NCI-H510A treated with DMSO at 0.1 percent for 48 hours (cell line): ENCODE data around the gene RTL5.
"Not testable (repeated sequence)": the region's sequence is repeated elsewhere in the genome, so short reads cannot be mapped to it uniquely, and the experiment has no call there.

Experiments used
- DNase-seq: peaks from one replicate; lab custom pipeline; 2025; lab: John Stamatoyannopoulos, UW

Gene RTL5

DNA sequence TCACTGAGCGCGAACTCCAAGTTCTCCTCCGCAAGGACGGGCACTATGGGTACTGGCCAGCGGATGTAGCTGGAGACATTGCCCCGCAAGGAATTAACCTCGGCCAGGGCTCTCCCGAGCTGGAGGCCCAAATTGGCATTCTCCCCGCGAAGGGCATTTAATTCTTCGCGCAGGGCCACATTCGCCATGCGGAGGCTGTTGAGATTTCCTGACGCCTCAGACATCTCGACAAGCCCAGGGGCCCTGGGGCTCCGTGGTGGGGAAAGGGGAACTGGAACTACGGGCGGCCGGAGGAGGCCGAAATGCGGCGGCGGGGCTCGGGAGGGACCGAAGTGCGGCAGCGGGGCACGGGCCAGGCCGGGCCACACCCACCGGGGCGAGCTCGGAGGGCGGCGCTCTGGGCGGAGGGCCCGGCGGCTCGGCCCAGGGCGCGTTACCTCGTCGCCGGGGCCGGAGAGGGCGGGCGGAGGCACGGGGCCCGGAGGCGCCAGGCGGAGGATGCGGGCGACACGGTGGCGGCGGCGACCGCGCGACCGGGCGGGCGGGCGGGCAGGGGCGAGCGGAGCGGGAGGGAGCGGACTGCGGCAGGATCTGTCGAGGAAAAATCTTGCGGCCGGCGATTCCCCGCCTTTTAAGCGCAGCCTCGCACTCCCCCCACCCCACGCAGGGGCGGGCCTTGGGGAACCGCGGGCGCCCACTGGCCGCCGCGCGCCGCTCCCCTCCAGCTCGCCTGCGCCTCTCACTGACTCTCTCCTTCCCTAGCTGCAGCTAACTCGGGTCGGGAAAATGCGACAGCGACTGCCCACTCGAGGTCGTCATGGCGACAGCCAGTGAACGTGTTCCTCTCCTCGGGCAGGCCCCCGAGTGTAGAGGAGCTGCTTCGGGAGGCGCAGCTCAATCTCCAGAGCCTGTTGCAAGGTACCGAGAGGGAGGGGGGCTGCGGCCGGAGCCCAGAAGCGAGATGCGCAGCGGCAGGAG, at the start of gene RTL5:
Gene RTL5 (minus strand): TSS at position 599 of the 978 bp plus-strand sequence.
- peak; percentile 80 for DNase-seq

DNA sequence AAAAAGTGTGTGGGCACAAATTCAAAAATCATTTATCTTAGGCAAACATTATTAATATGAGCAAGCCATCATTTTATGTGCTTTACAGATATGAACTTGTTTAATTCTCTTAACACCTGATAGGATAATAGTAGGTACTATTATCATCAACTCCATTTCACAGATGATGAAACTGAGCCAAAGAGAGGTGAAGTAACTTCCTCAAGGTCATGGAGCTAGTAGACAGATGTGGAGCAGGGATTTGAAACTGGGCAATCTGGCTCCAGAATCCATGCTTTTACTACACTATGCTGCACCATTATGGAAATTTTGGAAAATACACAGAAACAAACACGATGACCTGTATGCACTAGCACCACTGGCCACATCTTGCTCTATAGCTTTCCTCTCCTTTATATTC, 48.8 kb upstream of the RTL5 start:
- DNase-seq: no peak

DNA sequence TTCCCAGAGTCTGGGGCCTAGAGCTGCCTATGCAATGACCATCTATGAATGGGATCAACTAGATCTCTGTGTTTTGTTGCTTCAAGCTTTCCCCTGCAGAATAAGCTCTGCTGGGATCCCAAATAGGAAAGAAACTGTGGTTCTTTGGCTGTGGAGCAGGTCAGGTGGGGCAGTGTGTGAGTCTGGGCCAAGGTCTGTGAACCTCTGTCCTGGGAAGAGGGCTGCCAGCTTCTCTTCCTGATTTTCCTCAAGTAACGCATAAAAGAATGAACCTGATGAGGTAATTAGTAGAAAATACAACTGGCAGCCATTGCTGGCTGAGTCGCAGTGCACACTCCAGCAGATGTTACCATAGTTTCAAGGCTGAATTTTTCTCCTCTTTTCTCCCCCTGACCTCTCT, 45.3 kb upstream of the RTL5 start:
- no peak for DNase-seq

DNA sequence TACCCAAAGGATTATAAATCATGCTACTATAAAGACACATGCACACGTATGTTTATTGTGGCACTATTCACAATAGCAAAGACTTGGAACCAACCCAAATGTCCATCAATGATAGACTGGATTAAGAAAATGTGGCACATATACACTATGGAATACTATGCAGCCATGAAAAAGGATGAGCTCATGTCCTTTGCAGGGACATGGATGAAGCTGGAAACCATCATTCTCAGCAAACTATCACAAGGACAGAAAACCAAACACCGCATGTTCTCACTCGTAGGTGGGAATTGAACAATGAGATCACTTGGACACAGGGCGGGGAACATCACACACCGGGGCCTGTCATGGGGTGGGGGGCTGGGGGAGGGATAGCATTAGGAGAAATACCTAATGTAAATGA, 44.6 kb upstream of the RTL5 start:
- not testable (repeated sequence) for DNase-seq

DNA sequence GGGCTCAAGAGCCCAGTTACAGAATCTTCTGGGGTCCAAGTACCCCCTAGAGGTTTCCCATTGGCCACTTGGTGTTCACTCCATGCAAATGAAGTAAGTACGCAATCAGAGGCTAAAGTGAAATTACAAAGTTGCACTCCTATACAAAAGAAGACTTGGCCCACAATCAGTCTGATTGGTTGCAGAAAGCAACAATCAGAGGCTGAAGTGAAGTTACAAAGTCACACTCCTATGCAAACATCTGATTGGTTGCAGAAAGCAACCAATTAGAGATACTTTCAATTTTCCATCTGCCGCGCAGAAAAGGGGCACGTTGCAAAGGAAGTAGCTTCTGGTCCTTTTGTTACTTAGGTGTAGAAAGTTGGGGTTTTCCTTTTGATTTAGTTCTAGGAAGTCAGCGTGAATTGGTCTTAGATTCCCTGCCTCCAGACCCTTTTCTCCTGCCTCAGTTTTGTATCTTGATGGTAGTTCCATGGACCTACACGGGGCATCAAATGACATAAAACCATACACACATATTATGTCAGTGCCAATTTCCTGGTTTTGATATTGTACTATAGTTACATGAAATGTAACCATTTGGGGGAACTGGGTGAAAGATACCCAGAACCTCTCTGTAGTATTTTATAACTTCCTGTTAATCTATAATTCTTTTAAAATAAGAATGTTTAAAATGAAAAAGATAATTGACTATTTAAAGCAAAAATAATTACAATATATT, 37.5 kb upstream of the RTL5 start:
- DNase-seq: no peak

DNA sequence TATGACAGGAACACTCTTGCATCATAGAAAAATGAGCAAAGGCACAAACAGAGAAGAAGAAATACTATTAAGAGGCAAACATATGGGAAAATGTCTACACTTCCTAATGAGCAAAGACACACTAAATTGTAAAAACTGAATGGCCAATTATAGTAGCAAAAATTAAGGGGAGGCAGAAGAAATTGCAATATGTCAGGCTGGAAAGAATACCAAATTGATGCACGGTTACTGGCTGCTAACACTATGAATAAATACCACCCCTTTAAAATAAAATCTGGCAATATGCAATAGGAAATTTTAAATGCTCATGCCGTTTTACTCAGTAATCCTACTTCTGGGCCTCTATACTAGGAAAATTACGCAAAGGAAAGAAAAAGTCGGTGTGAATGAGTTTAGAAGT, 33.8 kb upstream of the RTL5 start:
- no peak for DNase-seq

DNA sequence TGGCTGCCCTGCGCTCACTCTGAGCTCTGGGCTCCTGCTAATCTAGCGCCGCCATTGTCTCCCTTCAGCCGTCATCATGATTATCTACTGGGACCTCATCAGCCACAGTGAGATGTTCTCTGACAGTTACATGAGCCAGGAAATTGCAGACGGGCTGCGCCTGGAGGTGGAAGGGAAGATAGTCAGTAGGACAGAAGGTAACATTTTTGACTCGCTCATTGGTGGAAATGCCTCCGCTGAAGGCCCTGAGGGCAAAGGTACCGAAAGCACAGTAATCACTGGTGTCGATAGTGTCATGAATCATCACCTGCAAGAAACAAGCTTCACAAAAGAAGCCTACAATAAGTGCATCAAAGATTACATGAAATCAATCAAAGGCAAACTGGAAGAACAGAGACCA, 28.1 kb upstream of the RTL5 start:
- no peak for DNase-seq

DNA sequence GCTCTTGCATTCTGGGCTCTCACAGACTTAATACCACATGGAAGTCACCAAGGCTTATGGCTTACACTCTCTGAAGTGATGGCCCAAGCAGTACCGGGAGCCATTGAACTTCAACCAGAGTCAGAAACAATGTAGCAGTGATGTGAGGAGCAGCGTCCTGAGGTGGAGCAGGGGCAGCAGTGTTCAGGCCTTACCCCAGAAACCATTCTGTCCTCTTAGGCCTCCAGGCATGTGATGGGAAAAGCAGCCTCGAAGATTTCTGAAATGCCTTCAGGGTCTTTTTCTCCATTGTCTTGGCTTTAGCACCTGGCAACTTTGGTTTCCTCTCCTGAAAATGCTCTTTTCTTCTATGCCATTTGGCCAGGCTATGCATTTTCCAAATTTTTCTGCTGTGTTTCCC, 27.1 kb upstream of the RTL5 start:
- DNase-seq: no peak

DNA sequence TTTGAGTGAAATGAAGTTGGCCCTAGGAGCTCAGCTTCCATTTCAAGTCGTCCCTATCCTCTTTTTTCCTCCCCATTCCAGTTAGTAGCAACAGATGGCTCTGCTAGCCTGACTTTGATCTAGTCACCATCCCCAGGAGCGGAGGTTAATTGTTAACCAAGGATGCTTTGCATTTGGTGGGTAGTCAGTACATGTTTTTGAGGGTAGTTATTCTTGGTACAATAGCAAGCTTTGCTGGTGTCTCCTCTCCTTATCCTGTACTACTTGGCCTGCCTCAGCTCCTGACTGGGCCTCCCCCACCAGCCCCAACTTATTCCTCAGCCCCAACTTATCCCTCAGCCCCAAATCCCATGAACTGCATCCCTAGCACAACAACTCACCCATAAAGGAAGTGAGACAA, 14.8 kb upstream of the RTL5 start:
- DNase-seq: no peak

DNA sequence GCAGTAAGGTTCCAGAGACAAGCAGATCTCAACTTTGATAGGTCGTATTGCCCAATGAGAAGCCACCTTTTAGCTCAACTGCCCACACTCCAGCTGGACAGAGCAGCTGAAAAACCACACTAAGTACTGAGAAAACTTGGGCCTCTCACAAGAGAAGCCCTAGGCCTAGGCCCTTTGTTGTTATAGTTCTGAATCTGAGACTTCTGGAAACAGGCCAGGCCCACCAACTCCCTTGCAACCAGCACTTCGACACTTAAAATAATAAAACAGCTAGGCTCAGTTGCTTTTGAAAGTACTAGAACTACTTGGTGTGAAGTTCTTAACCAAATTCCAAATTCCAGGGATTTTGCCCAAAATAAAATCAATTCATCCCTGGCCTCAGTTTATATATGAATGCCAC, 13.5 kb upstream of the RTL5 start:
- DNase-seq: no peak

DNA sequence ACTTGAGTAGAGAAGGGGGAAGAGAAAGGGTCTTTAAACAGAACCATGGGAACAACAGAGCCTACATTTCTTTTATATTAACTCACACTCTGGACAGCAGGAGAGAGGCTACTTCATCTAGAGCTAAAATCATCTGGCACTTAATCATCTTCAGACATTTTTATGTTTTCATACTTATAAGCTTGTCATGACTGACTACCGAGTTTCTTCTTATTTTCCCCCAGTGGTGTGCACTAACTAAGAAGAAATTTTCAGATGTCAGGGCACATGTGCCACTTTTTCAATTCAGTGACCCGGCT, 11.8 kb upstream of the RTL5 start:
- DNase-seq: no peak

DNA sequence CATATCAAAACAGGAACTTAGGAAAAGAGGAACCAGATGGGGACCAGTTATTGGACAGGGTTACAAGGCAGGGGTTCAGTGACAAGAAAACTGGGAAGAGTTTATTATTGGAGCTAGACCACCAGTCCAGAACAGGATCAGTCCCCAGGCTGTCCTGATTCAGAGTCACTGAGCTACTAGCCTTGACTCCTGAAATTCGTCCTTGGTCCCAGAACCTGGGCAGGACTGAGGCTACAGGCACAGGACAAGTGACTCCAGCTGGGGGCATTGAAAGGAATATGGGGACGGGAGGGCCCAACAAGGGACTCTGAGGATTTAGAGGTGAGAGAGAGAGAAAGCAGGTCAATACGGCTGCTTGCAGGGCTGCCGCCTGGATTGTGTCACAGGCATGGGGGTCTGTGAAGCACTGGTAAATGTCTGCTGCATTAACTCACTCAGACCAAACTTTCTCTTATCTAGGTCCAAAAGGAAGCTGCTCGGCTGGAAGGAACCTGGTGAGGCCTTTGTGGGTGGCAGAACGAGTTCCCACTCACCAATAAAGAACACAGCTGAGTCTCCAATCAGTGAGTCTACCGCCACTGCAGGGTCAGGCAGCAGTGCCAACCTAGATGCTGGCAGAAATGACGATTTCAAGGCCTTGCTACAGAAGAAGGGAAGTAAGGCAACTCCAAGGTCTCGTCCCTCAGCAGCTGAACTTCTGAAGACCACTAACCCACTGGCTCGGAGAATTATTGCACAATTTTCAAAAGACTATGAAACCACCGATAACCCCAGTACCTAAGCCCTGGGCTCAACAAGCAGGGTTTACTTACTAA, 11.3 kb upstream of the RTL5 start:
- no peak for DNase-seq

DNA sequence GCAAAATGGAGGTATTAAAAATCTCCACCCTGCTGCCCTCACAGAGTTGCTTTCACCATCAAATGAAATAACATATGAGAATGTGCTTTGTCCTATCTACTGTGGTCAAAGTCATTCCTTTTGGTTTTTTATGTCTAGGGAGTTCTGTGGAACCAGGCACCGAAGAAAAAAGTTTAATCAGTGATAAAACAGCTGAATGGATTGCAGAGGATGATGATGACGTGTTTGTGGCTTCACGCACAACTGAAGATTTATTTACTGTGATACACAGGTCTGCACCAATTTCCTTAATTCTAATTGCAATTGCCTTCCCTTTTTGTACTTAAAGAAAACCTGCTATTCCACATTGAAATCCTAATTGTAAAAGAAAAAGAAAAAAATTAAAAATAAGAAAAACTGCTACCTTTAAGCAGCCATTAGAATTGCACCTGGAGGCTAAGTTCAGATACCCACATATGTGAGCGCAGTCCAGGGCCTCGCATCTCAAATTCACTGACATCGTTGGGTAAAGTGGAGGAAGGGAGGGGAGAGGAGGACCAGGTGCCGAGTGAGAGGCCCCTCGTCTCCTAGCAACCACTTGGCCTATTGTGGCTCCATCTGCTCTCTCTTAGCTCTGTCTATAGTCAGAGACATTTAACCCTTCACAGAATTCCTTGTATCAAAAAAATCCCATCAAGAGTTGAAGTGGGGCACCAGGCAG, 10.5 kb upstream of the RTL5 start:
- peak; percentile 93 for DNase-seq

DNA sequence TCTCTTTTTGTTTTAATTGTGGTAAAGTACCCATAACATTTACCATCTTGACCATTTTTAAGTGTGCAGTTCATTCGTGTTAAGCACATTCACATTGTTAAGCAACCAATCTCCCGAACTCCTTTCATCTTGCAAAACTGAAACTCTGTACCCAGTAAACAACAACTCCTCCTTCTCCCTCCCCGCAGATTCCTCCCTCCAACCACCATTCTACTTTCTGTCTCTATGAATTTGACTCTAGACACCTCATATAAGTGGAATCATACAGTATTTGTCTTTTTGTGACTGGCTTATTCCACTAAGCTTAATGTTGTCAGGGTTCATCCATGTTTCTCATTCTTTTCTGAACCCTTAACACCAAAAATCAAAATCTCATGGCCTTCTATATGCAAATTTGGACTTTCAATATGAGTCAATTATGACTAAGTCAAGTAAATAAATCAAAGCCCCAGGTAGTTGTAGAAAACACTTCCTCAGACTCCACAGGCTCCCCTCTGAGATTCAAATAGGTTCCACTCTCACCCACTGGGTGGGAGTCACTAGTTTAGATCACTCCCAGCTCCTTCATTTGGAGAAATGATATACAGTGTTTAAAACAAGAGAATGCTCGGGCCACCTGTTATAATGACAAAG, 9.8 kb upstream of the RTL5 start:
- DNase-seq: no peak

DNA sequence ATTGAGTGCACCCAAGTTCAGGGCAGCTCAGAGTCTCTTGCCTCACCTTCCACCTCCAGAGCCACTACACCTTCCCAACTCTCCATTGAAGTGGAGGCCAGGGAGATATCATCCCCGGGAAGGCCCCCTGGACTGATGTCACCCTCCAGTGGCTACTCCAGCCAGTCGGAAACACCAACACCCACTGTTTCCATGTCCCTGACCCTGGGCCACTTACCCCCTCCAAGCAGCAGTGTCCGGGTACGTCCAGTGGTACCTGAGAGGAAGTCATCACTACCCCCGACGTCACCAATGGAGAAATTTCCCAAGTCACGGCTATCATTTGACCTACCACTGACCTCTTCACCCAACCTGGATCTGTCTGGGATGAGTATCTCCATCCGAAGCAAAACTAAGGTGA, 7.8 kb upstream of the RTL5 start:
- DNase-seq: no peak

DNA sequence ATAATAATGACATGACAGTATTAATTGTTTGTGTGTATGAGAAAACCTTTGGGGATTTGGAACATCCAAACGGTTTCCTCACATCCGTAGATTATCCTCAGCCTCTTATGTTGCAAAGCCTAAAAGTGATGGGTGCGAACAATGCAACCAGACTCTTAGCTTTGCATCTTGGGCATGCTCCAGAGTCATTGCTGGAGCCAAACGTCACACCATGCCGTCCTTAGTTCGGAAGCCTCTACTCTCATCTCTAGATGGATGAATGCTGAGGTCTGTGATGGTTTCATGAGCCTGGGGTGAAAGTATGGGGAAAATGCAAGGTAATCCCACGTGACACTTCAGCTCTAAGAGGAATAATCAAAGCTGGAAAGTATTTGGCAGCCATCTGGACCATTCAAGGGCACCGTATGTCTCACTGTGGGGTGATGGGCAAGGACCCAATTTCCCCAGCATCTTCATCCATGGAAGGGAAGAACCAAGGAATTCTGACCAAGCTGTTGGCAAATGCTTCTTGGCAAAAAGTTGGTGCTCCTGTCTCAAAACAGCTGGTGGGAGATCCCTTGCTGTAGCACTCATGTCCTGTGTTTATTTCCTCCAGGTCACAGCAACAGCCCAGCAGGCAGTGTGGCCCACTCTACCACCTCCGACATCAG, 6.3 kb upstream of the RTL5 start:
- DNase-seq: no peak

DNA sequence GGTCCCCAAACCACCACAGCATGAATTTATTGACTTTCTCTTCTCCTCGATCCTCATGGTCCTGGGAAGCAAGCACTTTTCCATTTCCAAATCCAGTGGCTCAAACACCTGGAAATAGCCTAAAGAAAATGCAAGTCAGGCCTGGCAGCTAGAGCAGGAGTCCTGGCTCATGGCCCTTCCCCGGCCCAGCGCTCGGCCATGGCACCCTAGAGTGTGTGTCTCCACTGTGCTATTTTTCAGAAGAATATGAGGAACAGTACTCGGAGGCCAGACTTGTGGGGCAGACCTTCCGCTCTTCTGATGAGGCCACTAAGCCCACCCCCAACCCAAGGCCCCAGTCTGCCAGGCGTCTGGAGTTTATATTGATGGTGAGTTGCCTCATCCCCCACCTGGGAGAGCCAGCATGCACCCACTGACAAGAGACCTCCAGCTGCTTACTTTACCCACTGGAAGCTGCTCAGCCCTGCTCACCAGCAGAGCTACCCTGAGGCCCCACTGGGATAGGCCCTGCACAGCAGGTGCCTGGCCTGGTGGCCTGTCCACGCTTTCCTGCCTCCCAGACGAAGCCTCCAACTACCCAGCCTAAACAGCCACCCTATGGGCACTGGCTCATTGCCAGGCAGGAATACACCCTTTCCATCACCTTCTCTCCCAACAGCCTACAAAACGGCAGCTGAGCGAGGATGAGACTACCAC, 2.3 kb upstream of the RTL5 start:
- DNase-seq: no peak

DNA sequence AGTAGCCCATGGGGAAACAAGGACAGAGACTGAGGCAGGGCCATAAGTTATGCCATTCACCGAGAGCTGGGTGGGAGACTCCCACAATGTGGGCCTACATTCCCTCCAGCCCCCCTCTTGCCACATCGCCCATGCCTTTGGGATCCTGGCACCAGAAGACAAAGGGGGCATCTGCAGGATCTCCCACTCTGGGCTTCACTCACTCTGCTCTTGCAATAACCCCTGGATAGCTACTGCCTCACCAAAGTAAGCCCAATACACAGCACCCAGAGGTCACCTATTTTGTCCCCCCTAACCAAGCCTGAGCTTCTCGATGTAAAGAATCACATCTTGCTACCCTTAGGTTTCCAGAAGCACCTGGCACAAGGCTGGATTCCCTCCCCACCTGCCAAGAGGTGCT, 741 bp upstream of the RTL5 start:
- DNase-seq: no peak

DNA sequence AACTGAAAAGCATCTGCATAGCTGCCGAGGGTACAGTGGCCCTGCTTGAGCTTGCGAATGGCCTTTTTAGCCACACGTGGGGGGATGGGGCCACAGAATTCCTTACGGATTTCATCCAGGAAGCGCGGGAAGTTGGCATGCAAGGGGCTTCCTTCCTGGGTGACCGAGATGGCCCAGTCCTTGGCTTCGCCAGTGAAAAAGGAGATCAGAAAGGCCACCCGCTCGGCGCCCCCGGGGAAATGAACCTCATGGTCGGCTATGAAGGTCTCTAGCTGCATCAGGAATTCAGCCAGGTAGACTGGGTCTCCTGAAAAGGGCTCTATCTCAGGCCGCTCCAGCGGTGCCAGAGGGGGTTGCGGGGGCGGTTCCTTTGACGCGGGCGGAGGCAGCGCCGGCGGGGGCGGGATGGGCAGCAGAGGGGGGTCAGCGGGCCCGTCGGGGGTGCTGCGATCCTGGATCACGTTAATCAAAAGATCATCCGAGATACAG, 909 bp downstream of the RTL5 start:
- no peak for DNase-seq

DNA sequence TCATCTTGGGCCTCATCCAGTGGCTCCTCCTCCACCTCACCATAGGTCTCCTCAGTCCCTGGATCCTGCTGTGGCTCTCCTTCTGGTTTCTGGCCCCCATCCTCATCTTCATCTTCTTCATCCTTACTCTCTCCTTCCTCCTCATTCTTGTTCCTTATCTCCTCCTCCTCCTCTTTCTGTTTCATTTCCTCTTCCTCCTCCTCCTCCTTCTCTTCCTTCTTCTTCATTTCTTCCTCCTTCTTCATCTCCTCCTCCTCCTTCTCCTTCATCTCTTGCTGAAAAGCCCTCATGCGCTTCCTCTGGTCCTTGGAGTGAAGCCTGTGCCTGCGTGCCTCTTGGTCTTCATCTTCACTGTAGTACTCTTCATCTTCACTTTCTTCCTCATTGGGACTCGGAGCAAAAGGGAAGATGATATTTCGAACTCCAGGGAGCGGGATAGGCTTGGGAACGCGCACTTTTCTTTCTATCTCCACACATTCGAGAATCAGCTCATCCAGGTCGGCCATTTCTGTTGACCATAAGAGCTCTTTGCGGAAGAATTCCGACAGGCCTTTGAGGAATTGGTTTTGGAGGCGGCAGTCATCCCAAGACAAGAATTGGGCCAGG, 1.5 kb downstream of the RTL5 start:
- no peak for DNase-seq
